NT2/D1 (cell line): ENCODE results near the gene CACNA2D1.

ENCODE experiments used
- DNase-seq: peaks from one replicate; pipeline ENCODE4 v3.0.0-alpha.2; 2011; ENCODE audit warnings: low read depth, low spot score
- H3K27me3 ChIP-seq: 2 replicates; pipeline ENCODE4 v1.6.0; 2011; ENCODE audit warnings: mild to moderate bottlenecking; ENCODE audit not compliant: insufficient read length, insufficient read depth
- H3K36me3 ChIP-seq: 2 replicates; pipeline ENCODE4 v1.6.1; 2011; ENCODE audit warnings: mild to moderate bottlenecking, low read length, mixed read lengths; ENCODE audit not compliant: insufficient read depth, insufficient read length
- H3K4me1 ChIP-seq: 2 replicates; pipeline ENCODE4 v1.5.1; 2011; ENCODE audit not compliant: insufficient read depth, insufficient read length
- H3K4me3 ChIP-seq: 2 replicates; pipeline ENCODE4 v1.5.1; 2011; ENCODE audit warnings: low read depth; ENCODE audit not compliant: insufficient read length
- H3K9ac ChIP-seq: 2 replicates; pipeline ENCODE4 v1.6.0; 2011; ENCODE audit warnings: low read depth; ENCODE audit not compliant: insufficient read length
- H3K9me3 ChIP-seq: 2 replicates; pipeline ENCODE4 v1.5.1; 2011; ENCODE audit warnings: mild to moderate bottlenecking, low read length; ENCODE audit not compliant: insufficient read depth
- SUZ12 ChIP-seq: IDR thresholded peaks from 2 replicates; pipeline ENCODE4 v1.6.1; 2011; ENCODE audit not compliant: insufficient read length, insufficient read depth; ENCODE audit errors: extremely low read depth
- YY1 ChIP-seq: IDR thresholded peaks from 2 replicates; pipeline ENCODE4 v1.6.1; 2011; ENCODE audit not compliant: insufficient read length, insufficient read depth
- ZNF274 ChIP-seq: IDR thresholded peaks from 2 replicates; pipeline ENCODE4 v1.6.1; 2011; ENCODE audit warnings: mild to moderate bottlenecking, low read depth, low read length

The CACNA2D1 gene

DNA sequence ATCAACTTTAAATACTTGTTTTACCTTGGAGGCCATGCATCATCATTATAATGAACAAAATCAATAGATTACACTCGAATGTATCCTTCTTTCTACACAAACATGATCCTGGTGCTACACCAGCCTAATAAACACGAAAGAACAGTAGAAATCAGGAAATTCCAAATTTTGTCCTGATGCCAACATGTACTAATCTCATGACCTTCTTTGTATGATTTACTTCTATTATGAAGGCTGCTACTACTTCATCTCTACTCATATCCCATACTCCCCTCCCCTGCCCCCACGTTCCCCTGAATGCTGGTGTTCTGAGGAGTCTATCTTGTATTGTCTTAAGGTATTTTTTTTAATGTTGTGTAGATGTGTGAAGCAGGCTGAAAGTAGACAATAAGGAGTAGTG, 315.0 kb downstream of the CACNA2D1 start:
- Histone ChIP-seq H3K9ac (no peak overlapping the region), H3K9me3 (peaks cover 9% of the 10 kb centered on the region; the same call in 1 of the 2 replicates), H3K4me3 (no peak overlapping the region), H3K27me3 (no peaks in the 10 kb centered on the region), H3K36me3 (no peaks in the 10 kb centered on the region), H3K4me1 (no peaks in the 10 kb centered on the region)
- DNase-seq, result no peak
- TF ChIP-seq ZNF274 (no peak), SUZ12 (no peak), YY1 (no peak)

DNA sequence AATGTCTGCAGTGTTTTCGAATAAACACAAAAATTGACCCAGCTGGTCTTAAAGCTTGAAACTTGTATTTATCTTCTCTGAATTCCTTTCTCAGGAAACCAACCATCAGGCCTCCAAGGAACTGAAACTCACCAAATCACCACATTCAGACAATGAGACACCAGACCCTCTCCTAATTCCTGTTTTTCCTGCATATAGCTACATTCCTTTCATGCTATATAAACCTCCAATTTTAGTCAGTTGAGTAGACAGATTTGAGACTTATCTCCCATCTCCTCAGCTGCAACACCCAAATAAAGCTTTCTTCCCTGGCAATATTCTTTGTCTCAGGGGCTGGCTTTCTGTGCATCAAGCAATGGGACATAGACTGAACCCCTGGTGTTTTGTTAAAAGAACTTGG, 317.0 kb downstream of the CACNA2D1 start:
- TF ChIP-seq SUZ12 (no peak), YY1 (no peak), ZNF274 (no peak)
- Histone ChIP-seq H3K4me3 (no peak overlapping the region), H3K4me1 (no peaks in the 10 kb centered on the region), H3K27me3 (no peaks in the 10 kb centered on the region), H3K36me3 (no peaks in the 10 kb centered on the region), H3K9me3 (peaks cover 9% of the 10 kb centered on the region; the same call in 1 of the 2 replicates), H3K9ac (no peak overlapping the region)
- DNase-seq, result no peak

DNA sequence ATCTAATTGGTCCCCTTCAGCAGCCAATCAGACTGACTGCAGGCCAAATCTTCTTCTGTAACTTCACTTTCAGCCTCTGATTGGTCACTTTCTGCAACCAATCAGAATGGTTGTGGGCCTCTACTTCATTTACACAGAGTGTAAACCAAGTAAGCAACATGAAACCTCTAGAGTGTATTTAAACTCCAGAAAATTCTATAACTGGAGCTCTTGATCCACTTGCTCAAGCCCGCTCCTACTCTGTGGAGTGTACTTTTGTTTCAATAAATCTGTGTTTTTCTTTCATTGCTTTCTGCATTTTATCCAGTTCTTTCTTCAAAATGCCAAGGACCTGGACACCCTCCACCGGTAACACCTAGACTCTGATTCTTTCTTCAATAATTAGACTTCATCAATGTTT, 319.1 kb downstream of the CACNA2D1 start:
- H3K36me3 ChIP-seq, result no peaks in the 10 kb centered on the region
- H3K4me3 ChIP-seq, result no peak overlapping the region
- TF ChIP-seq ZNF274 (no peak), YY1 (no peak)
- H3K9ac ChIP-seq, result no peak overlapping the region
- no peaks in the 10 kb centered on the region for H3K4me1 ChIP-seq
- no peak for DNase-seq
- peaks cover 9% of the 10 kb centered on the region; the same call in 1 of the 2 replicates for H3K9me3 ChIP-seq
- no peaks in the 10 kb centered on the region for H3K27me3 ChIP-seq

- no peaks in the 10 kb centered on the region for H3K4me1 ChIP-seq
- H3K36me3 ChIP-seq, result no peaks in the 10 kb centered on the region
- H3K4me3 ChIP-seq, result no peak overlapping the region
- no peak for DNase-seq
- H3K9me3 ChIP-seq, result peaks cover 9% of the 10 kb centered on the region; the same call in 1 of the 2 replicates
- no peaks in the 10 kb centered on the region for H3K27me3 ChIP-seq
- no peak overlapping the region for H3K9ac ChIP-seq
- TF ChIP-seq YY1 (no peak), SUZ12 (no peak), ZNF274 (no peak)
These were observed 321.3 kb downstream of the CACNA2D1 start for GRCh38 chr7:82122275-82122674.

DNA sequence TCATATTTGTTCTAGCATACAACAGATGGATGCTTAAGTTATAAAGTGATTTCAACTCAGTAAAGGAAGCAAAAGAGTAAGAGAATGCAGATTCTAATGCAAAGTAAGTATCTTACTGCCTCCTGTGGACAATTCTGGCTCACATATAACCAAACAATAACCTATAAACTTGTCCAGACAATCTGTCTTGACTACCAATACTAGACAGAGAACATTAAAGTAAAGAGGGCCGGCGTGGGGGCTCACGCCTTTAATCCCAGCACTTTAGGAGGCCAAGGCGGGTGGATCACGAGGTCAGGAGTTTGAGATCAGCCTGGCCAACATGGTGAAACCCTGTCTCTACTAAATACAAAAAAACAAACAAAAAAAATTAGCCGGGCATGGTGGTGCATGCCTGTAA, 329.3 kb downstream of the CACNA2D1 start:
- no peaks in the 10 kb centered on the region for H3K36me3 ChIP-seq
- DNase-seq, result no peak
- no peaks in the 10 kb centered on the region for H3K4me1 ChIP-seq
- no peak for TF ChIP-seq YY1
- no peak for TF ChIP-seq ZNF274
- no peak for TF ChIP-seq SUZ12
- no peaks in the 10 kb centered on the region for H3K9me3 ChIP-seq
- no peak overlapping the region for H3K9ac ChIP-seq
- H3K27me3 ChIP-seq, result no peaks in the 10 kb centered on the region
- no peak overlapping the region for H3K4me3 ChIP-seq

- no peak for TF ChIP-seq SUZ12
- no peak for TF ChIP-seq YY1
- no peak for TF ChIP-seq ZNF274
- Histone ChIP-seq H3K4me1 (no peaks in the 10 kb centered on the region), H3K4me3 (no peak overlapping the region), H3K36me3 (no peaks in the 10 kb centered on the region), H3K9me3 (no peaks in the 10 kb centered on the region), H3K9ac (no peak overlapping the region), H3K27me3 (no peaks in the 10 kb centered on the region)
- DNase-seq, result no peak
These were observed 333.3 kb downstream of the CACNA2D1 start for GRCh38 chr7:82110146-82110840.

GRCh38 chr7:82109288-82109687, 334.3 kb downstream of the CACNA2D1 start:
- Histone ChIP-seq H3K27me3 (no peaks in the 10 kb centered on the region), H3K4me3 (no peak overlapping the region), H3K36me3 (no peaks in the 10 kb centered on the region), H3K4me1 (no peaks in the 10 kb centered on the region), H3K9ac (no peak overlapping the region), H3K9me3 (no peaks in the 10 kb centered on the region)
- TF ChIP-seq ZNF274 (no peak), YY1 (no peak), SUZ12 (no peak)
- DNase-seq, result no peak

DNA sequence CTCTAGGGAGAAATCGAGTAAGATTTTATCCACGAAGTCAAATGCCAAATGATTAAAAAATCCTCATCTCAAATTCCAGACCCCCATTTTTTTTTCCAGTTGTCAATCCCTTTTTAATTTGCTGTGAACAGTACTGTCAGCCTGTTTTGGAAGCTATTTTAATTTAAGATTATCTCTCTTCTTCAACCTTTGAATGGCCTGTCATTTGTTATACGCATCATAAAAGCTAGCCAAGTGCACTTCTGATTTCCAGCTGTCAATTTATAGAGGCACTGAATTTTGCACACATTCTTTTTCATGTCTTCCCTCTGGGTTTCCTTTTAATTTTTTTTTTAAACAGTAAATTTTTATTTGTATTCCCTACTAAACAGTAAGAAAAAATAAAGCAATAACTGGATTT, 337.4 kb downstream of the CACNA2D1 start:
- no peak for DNase-seq
- no peaks in the 10 kb centered on the region for H3K36me3 ChIP-seq

More for the DNA sequence above, 337.4 kb downstream of the CACNA2D1 start:
- Histone ChIP-seq H3K4me3 (no peak overlapping the region), H3K4me1 (no peaks in the 10 kb centered on the region), H3K9me3 (no peaks in the 10 kb centered on the region), H3K9ac (no peak overlapping the region), H3K27me3 (no peaks in the 10 kb centered on the region)
- TF ChIP-seq SUZ12 (no peak), YY1 (no peak), ZNF274 (no peak)
